ENCODE measurements around the gene PLOD3. TPM values are rescaled to one million over a fixed set of nuclear protein-coding genes. Genes with fewer than 3 reads are reported as not detected.

The PLOD3 gene
- total and polyA plus RNA-seq, 2 of the 8 experiments (the other 6 are each of a cell fraction or from before 2014, with no cell fraction given): 28.4 to 47.2 TPM

GRCh38 chr7:101201695-101202602 lies 15.4 kb downstream of the PLOD3 start:
- Histone ChIP-seq H3K79me2 (ENCODE audit: control insufficient read depth in 1 of 2, insufficient read depth in 2 of 2, low read length in 2 of 2) (no peaks in the 10 kb centered on the region), H3K14ac (ENCODE audit: insufficient read length) (no peak overlapping the region), H2BK20ac (ENCODE audit: low read length) (peak overlapping the region; percentile 80; the same call in 1 of the 2 replicates), H2BK120ac (replicated peaks; ENCODE audit: low read depth, low read length) (peak overlapping the region; percentile 90), H3K18ac (ENCODE audit: extremely low read depth, low read length) (peak overlapping the region; percentile 97), H4K20me1 (replicated peaks in 1 of 2; ENCODE audit: control insufficient read depth in 1 of 2, insufficient read depth in 2 of 2, low read length in 2 of 2) (peaks cover 0 to 2% of the 10 kb centered on the region in 2 experiments), H3K9me3 (ENCODE audit: insufficient read depth in 2 of 2, low read depth in 1 of 2, low read length in 1 of 2) (no peaks in the 10 kb centered on the region), H2AFZ (ENCODE audit: low read length) (peak overlapping the region; percentile 86; the same call in 1 of the 2 replicates), H3K4me1 (replicated peaks in 1 of 4; ENCODE audit: control insufficient read depth in 3 of 4, insufficient read depth in 4 of 4, low read length in 3 of 4) (peaks cover 5 to 21% (median 14%) of the 10 kb centered on the region in 4 experiments), H3K36me3 (ENCODE audit: control insufficient read depth in 2 of 4, insufficient read depth in 4 of 4, low read length in 3 of 4) (no peaks in the 10 kb centered on the region), H2AK5ac (ENCODE audit: low read depth, low read length) (no peak overlapping the region), H4K91ac (replicated peaks; ENCODE audit: insufficient read length, low read length) (peak overlapping the region; percentile 99), H3K56ac (replicated peaks; ENCODE audit: insufficient read length, low read depth, low read length) (peak overlapping the region; percentile 16), H3K4me3 (ENCODE audit: extremely low read depth in 1 of 4, insufficient read depth in 2 of 4, low read depth in 3 of 4, low read length in 4 of 4) (peak overlapping the region; percentile 37 to 60 (median 47)), H3K23me2 (ENCODE audit: low read depth, low read length) (peaks cover 8% of the 10 kb centered on the region; the same call in 1 of the 2 replicates), H2BK12ac (ENCODE audit: low read depth, low read length) (peak overlapping the region; percentile 96; the same call in 1 of the 2 replicates), H4K5ac (ENCODE audit: insufficient read length, low read depth, low read length) (no peak overlapping the region), H3K23ac (ENCODE audit: insufficient read length) (no peak overlapping the region), H3K4me2 (ENCODE audit: insufficient read depth in 1 of 2, low read depth in 2 of 2, low read length in 2 of 2) (peak overlapping the region; percentile 59 to 67), H3K79me1 (ENCODE audit: low read depth, low read length) (no peaks in the 10 kb centered on the region), H3K27ac (ENCODE audit: low read depth, low read length) (no peak overlapping the region), H2BK5ac (ENCODE audit: low read depth, low read length) (peak overlapping the region; percentile 52; the same call in 1 of the 2 replicates), H4K8ac (ENCODE audit: extremely low read depth, insufficient read depth, low read length) (peak overlapping the region; percentile 75), H3K9ac (replicated peaks in 1 of 4; ENCODE audit: extremely low read depth in 1 of 4, low read depth in 3 of 4, low read length in 3 of 4) (peak overlapping the region in 2 of 4 experiments; percentile 25 to 38; a peak in 3 of 7 replicates), H3K27me3 (replicated peaks in 1 of 4; ENCODE audit: control insufficient read depth in 3 of 4, extremely low read depth in 1 of 4, insufficient read depth in 3 of 4, low read length in 3 of 4) (peaks cover 0 to 16% (median 9%) of the 10 kb centered on the region in 4 experiments; a peak in 5 of 7 replicates), H3K4ac (replicated peaks; ENCODE audit: insufficient read length, low read depth, low read length) (no peak overlapping the region), H2BK15ac (ENCODE audit: low read length) (peak overlapping the region; percentile 61; the same call in 1 of the 2 replicates)
- WGBS, 2 experiments (ENCODE audit: extremely low coverage in 1 of 2, insufficient coverage in 1 of 2, insufficient read length in 1 of 2, insufficient replicate concordance in 2 of 2, low coverage in 1 of 2, low lambda C conversion rate in 2 of 2, missing lambda C conversion rate in 1 of 2): 13% methylated on average over 51 of the region's 75 CpGs; no CpG with 5 or more reads in 1 of the 2 experiments
- POLR2A ChIA-PET (ENCODE audit: partially characterized antibody): interaction anchor here (0.5 to 4.5 kb wide), 12 partner anchors 9 to 97 kb away, joined by 3 to 17 read pairs (median 4); partner anchors contain the start of genes PLOD3 and ZNHIT1
- DNase-seq (ENCODE audit: low read depth in 1 of 2, low spot score in 2 of 2): peak in 1 of 2 experiments; percentile 78
- no peak for FAIRE-seq
- CTCF ChIA-PET (ENCODE audit: partially characterized antibody): interaction anchor here (0.6 to 3.0 kb wide), 12 partner anchors 10 to 115 kb away, joined by 3 to 22 read pairs (median 4); partner anchors contain the start of genes PLOD3 and ZNHIT1
- 0 out of 4 replicates have a peak, but pooled peaks of 1 of the 2 experiments have one; percentile 26 for TF ChIP-seq HDAC2 (IDR thresholded peaks at IDR 0.05; ENCODE audit: borderline replicate concordance in 1 of 2, low read depth in 2 of 2, low read length in 2 of 2)
- no peak for TF ChIP-seq BRCA1 (IDR thresholded peaks at IDR 0.05; ENCODE audit: low read depth, low read length)
- TF ChIP-seq EZH2 (IDR thresholded peaks at IDR 0.05; ENCODE audit: low read depth, low read length, severe bottlenecking): peak; percentile 45
- peak; percentile 75 for TF ChIP-seq ASH2L (IDR thresholded peaks at IDR 0.05; ENCODE audit: low read length)
- TF ChIP-seq TAF7 (optimal IDR thresholded peaks at IDR 0.05; ENCODE audit: borderline replicate concordance, low read depth, low read length): peak; percentile 61
- peak; percentile 60 for TF ChIP-seq MAX (IDR thresholded peaks at IDR 0.05)
- TF ChIP-seq POLR2A (IDR thresholded peaks at IDR 0.05; ENCODE audit: control extremely low read depth in 1 of 2, low read depth in 2 of 2, low read length in 2 of 2): no peak; a peak in 1 of 3 replicates
- TF ChIP-seq TBP (IDR thresholded peaks at IDR 0.05; ENCODE audit: low read depth, low read length): peak; percentile 15; the same call in 1 of the 2 replicates
- peak; percentile 60 for TF ChIP-seq KDM4A (IDR thresholded peaks at IDR 0.05; ENCODE audit: low read depth, low read length, severe bottlenecking)
